Inflammatory macrophage treated with lipopolysaccharide for 1 hour (primary cell): ENCODE data around the gene NSUN6.

Source experiments
- DNase-seq, 2 donors: peaks; one replicate each; pipeline ENCODE4 v3.0.0-alpha.2; 2020 to 2022

Gene NSUN6

DNA sequence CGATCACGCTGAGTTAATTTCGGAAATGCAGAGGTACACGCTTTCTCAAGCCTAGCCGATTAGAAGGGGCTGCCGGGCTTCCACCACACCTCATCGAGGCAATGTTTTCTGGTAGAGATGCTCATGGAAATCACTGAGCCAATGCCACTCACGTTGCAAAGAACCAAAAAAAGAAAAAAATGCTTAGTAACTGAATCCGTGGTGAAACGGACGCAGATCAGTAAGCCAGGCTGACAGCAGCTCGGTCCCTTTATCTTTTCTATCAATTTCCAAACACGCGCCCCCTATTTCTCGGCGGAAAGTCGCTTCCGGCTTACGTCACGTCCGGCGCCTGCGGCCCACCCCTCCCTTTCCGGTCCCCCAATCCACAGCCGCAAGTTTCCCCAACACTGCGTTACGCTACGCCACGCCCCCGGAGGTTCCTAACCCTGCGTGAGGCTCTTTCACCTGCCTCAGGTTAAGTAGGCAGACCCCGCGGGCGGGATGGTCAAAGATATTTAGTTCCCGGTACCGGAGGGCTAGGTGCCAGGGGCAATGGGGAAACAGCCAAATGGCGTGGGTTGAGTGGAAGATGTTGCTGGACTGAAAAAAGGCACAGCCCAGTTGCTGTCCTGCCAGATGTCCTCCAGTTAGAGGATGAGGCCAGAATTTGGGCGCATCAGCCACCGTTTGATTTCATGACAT, at the start of gene NSUN6:
NSUN6 (minus strand) TSS at position 264 of the 684 bp plus-strand sequence. CDS start 384 bp downstream, outside the sequence.
- DNase-seq, result peak; percentile 83 to 92

DNA sequence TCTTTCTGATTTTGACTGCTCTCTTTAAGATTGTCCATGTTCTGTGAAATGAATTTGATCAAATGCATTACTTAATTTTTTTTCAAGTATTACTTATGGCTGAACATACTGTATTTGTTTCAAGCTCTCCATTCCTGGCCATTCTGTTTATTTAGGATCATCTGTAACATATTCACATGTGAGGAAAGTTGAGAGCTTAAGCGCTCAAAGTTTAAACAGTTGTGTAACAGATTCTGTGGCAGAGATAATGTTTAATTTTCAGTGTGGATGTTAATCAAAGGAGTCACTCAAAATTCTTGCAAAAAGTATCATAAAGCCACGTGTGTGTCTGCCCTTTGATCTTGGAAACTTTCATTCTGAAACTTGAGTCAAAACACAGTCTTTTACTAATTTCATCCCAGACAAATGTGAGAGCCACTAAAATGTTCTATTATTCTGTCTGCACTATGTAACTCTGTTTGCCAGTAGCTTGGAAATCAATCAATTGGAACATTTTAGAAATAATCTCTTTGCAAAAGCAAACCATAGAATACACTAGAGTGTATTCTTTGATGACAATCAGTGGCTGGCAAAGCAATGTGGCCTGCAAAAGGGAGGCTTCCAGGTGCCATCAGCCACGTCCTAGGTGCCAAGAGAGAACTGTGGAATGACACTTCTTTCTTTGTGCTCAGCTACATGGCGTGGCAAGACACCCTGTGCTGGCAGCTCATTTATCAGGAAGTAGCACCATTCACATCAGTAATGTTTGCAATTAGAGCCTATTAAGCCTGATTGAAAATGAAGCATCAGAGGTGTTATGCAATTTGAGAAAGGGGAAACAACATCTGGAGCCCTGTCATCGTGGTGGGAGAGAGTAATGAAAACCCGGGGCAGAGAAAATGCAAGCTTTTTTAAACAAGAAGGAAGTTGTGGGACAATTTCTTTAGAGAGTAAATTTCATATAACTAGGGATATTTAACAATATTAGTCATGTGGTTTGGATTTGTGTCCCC, 48.8 kb upstream of the NSUN6 start:
- peak; percentile 25 to 33 for DNase-seq

DNA sequence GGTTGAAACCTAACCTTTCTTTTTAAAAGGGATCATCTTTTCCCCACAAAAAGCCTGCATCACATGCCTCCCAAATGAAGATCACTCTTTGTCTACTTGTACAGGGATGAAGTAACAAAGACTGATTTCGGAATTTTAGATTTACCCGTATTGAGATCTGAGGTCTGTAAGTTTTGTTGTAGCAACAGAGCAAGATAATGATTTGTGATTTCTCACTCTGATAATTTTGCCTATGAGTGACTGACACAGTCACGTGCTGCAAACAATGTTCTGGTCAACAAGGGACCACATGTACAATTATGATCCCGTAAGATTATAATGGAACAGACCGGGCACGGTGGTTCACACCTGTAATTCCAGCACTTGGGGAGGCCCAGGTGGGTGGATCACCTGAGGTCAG, 39.2 kb upstream of the NSUN6 start:
- no peak for DNase-seq

- peak in 1 of 2 donors; percentile 4 for DNase-seq
These were observed 38.1 kb upstream of the NSUN6 start for GRCh38 chr10:18689498-18689897.

DNA sequence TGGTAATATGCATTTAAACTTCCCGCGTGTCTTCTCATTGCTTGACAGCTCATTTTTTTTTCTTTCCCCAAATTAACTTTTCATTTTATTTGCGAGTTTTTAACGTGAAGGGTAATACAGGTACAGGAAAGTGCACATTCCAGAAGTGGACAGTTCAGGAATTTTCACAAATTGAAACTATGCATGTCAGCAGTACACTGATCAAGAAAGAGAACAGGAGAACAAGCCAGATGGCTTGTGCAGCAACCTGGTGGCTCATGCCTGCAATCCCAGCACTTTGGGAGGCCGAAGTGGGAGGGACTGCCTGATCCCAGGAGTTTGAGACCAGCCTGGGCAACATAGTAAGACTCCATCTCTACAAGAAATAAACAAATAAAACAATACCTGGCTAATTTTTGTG, 36.3 kb upstream of the NSUN6 start:
- DNase-seq, result no peak

GRCh38 chr10:18687195-18687594, 35.8 kb upstream of the NSUN6 start:
- no peak for DNase-seq

- DNase-seq, result no peak
These were observed 34.2 kb upstream of the NSUN6 start for GRCh38 chr10:18685555-18685954.

- no peak for DNase-seq
These were observed 33.6 kb upstream of the NSUN6 start for GRCh38 chr10:18684953-18685352.

DNA sequence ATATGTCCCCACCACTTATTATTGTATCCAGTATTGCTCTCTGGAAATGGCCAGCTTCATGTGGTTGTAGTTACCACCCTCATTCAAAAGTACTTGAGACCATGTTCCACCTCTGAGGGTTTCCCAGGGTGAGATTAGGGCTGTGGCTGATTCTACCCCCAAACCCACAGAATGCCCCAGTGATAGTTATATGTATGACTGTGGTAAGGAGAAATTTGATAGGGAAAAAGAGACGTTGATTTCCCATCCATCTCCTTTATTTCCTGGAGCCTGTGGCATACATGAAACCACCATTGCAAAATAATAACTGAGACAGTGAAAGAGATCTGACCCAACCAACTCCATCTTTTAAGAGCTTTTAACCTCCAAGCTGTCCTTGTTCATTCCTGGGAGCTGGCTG, 33.0 kb upstream of the NSUN6 start:
- no peak for DNase-seq

DNA sequence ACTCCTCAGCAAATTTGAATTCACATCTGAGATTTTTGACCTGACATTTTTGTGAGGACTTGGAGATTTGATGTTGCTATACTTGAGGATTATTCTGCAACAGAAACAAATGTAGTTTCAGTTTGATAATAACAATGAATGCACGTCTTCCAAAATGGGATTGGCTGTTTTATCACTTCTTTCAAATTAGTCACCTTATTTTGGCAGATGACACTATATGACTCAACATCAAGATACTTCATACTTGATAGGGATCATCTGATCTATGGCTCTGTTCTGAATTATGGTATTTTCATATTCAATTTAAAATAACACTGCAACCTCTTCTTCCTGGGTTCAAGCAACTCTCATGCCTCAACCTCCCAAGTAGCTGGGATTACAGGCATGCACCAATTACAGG, 32.0 kb upstream of the NSUN6 start:
- no peak for DNase-seq

DNA sequence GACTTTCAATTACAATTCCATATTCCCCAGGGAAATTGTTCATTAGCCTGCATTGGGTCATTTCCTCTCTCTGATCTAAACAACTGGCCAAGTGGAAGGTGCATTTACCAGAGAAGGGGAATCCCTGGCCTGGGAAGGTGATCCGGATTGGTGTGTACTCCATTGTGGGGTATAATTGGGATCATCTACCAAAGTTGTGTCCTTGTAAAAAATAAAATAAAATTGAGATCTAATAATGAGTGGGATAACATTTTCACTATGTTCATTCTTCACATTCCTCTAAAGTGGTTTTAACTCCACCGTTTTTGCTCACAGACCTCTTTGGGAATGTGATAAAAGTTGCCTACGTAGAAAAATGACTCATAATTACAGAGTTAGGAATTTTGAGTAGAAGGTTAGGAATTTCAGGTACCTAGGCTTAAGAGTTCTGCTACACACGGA, 30.6 kb upstream of the NSUN6 start:
- DNase-seq, result no peak

DNA sequence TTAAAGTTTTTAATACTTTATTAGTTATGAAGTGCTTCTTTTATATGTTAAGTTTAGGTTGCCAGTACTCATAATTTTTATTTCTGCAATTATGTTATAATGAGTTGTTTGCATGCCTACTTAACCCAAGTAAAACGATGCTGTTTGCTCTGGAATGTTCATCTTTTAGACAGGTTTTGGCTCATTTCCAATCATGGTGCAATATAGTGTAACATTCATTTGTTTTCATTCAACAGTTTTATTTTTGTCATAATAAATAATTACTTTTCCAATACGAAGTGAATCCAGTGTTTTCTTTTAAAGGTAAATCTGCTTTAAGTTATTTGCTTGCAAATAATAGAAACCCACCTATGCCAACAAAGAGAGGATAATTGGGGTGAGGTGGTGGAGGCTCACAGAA, 30.0 kb upstream of the NSUN6 start:
- no peak for DNase-seq

DNA sequence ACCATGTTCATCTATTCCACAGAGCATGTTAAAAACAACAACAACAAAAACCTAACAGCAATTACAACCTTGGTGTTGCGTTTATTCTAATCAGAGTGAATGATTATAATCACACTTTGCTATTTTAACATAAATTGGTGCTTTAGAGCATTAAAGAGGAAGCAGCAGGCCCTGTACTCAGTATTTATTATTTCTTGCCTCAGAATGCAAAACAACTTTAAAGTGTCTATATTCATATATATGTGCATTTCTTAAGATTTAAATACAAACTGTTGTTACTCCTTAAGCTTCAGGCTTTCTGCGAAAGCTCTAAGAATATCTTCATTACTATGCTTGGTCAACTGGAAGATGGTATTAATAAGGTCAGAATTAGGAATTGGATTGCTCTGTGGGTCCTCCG, 29.4 kb upstream of the NSUN6 start:
- DNase-seq, result no peak

DNA sequence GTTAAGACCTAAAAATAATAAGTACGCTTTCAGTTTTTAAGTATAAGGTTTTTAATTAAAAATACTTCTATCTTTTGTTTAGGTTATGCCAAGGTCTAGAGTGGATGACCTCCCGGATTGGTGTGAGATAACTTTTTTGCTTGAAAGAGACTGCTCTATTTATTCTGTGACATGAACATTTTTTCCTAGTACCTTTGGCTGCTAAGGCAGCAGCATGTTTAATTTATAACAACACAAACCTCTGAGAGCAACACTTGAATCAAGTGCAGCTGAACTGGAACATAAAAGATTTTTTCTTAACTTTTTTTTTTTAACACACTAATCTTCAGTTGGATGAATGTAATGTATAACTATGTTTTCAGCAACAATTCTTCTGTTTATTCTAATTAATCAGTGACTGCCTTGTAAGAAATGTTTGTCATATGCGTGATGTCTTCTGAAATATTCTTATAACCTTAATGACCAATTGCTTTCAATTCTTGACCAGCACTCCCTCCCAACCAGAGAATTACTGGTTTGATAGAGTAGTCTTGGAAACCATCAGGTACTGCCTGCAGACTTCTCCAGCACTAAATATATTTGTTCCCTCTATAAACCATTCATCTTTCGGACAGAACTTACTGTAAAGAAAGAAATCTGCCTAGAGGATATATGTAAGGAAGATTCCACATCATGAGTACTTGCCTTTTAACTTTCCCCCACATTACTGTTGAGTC, 23.9 kb upstream of the NSUN6 start:
- no peak for DNase-seq

GRCh38 chr10:18668026-18668425, 16.6 kb upstream of the NSUN6 start:
- DNase-seq, result no peak

DNA sequence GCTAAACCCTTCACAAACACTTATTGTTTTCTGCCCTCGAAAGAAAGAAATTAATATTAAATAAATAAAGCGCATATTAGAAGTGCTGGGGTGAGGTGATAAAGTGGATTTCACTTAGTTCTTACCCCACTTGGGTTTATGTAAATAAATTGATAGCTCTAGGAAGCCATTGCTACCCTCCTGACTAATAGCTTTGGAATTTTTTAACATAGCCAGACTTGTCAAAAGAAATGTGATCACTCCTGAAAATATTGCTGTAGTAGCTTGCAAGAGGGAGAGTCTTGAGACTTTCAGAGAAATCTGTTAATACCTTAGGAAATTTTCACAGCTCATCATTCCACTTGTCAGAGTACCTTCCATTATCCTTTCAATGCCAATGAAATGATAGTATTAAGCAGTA, 15.4 kb upstream of the NSUN6 start:
- DNase-seq, result no peak

GRCh38 chr10:18665815-18666558, 14.6 kb upstream of the NSUN6 start:
- DNase-seq, result no peak

DNA sequence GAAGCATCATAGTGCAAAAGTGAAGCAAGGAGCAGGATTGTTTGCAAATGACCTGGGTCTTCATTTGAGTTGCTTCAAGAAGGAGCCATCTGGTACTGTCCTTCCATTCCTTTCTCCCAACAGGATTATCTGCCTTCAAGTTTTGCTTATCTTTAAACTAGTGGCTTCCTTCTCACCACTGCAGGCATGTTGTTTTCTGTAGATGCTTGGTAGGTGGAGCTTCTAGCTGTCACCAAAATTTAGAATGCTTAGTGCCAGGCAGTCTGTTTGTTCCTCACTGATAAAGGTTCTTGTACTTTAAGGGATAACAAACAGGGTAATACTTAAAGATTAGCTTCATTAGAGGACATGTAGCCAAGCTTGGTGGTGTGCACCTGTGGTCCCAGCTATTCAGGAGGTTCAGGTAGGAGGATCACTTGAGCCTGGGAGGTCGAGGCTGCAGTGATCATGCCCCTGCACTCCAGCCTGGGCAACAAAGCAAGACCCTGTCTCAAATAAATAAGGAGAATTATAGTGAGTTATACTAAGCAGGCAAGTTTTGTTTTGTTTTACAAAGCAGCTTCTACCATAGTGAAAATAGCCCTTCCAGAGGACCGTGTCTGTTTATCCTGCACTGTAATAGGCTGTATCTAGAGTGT, 13.6 kb upstream of the NSUN6 start:
- no peak for DNase-seq

- DNase-seq, result no peak
These were observed 9.5 kb upstream of the NSUN6 start for GRCh38 chr10:18660816-18661431.

DNA sequence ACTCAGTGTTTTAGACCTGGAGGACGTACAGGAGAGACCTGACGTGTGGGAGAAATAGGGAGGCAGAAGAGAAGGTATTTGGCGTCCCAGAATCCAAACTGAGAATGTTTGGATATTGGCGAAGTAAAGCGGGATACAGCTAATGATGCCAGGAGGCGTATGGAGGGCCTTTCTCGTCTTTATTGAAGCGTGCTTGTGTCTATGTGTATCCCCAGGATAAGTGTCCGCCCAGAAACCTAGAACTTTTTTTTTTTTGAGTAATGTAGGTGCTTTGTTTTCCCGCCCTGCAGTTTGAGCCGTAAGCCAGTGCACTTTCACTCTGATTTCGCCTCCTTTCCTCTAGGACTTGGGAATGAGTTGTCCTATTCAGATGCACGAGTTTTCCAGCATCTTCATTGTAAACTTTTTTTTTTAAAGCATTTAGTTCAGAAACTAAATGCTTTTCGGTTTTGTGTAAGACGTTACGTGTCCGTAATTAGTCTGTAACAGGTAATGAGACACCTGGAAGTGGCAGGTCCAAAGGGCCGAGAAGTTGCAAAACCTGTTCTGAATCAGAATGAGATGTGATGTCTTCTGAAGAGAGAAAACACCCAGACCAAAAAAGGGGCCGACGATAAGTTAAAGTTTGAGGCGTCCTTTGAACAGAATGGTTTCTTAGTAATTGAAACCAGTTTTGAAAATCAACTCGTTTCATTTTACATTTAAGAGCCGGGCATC, 8.6 kb upstream of the NSUN6 start:
- peak; percentile 6 to 9 for DNase-seq
